Epithelial cell of proximal tubule (primary cell): ENCODE data around the gene MBD1. TPM values are rescaled to one million over a fixed set of nuclear protein-coding genes. Genes with fewer than 3 reads are reported as not detected.
"Not testable (repeated sequence)": the region's sequence is repeated elsewhere in the genome, so short reads cannot be mapped to it uniquely, and the experiment has no call there.

Experiments
- DNase-seq: peaks from one replicate; pipeline ENCODE4 v3.0.0-alpha.2; 2011; ENCODE audit warnings: low read depth
- H3K4me3 ChIP-seq: 2 replicates; pipeline ENCODE4 v1.5.1; 2011; ENCODE audit warnings: low read depth, mild to moderate bottlenecking, low read length
- CTCF ChIP-seq: conservative IDR thresholded peaks from 2 replicates; pipeline ENCODE4 v1.5.1; 2012; ENCODE audit warnings: low read depth, mild to moderate bottlenecking, low read length
- total RNA-seq: library from RNA; depleted of rRNA; stranded (reverse); fragments of >200 nt; gene quantifications from 2 replicates; pipeline ENCODE4 v1.2.3, GENCODE V29; 2015

MBD1 gene
- total RNA-seq, 1 donor from 2014 or later: 70.2 TPM

- DNase-seq: no peak
- TF ChIP-seq CTCF: no peak
Observed at GRCh38 chr18:50289108-50289443, 7.8 kb upstream of the MBD1 start.

GRCh38 chr18:50288348-50289107 is 7.2 kb upstream of the MBD1 start:
- not testable (repeated sequence) for DNase-seq
- peak overlapping the region; percentile 68 for H3K4me3 ChIP-seq

More at GRCh38 chr18:50289108-50289443, 7.8 kb upstream of the MBD1 start:
- no peak overlapping the region for H3K4me3 ChIP-seq

GRCh38 chr18:50287441-50288347 is 6.4 kb upstream of the MBD1 start, which contains the start of gene CXXC1:
Gene CXXC1 (minus strand): TSS chr18:50287692. CDS start chr18:50287589, 103 bp downstream.
- peak; percentile 94 for DNase-seq

GRCh38 chr18:50287028-50287440 is 5.7 kb upstream of the MBD1 start:
- H3K4me3 ChIP-seq: peak overlapping the region; percentile 68
- no peak for TF ChIP-seq CTCF
- no peak for DNase-seq

More at GRCh38 chr18:50287441-50288347, 6.4 kb upstream of the MBD1 start, which contains the start of gene CXXC1:
- peak within 1 kb of the TSS; percentile 68 for H3K4me3 ChIP-seq
- peak; percentile 38 for TF ChIP-seq CTCF

- DNase-seq: no peak
- no peak for TF ChIP-seq CTCF
- H3K4me3 ChIP-seq: peak overlapping the region; percentile 68
Observed at GRCh38 chr18:50286391-50287027, 5.2 kb upstream of the MBD1 start.

GRCh38 chr18:50285631-50286321 is 4.5 kb upstream of the MBD1 start:
- H3K4me3 ChIP-seq: no peak overlapping the region
- TF ChIP-seq CTCF: no peak
- no peak for DNase-seq
